ENCODE measurements around the gene TAX1BP1. TPM values are rescaled to one million over a fixed set of nuclear protein-coding genes. Genes with fewer than 3 reads are reported as not detected.

Gene TAX1BP1
- total RNA-seq, 1 experiment from 2014 or later: 95.9 TPM

- no peaks in the 10 kb centered on the region for H3K27me3 Mint-ChIP-seq (ENCODE audit: insufficient read depth, unreplicated experiment)
- H3K4me3 Mint-ChIP-seq (ENCODE audit: unreplicated experiment): no peak overlapping the region
- intact Hi-C loops (cut with micrococcal nuclease): no loop called here
- peaks cover 61% of the 10 kb centered on the region for H3K36me3 Mint-ChIP-seq (ENCODE audit: insufficient read depth, unreplicated experiment)
- peaks cover 20% of the 10 kb centered on the region for H3K4me1 Mint-ChIP-seq (ENCODE audit: insufficient read depth, unreplicated experiment)
- ChIA-PET POLR2A (interaction anchor here (0.6 to 1.5 kb wide), 2 partner anchors 10 to 72 kb away, joined by 3 to 11 read pairs; partner anchors contain the start of gene TAX1BP1), CTCF (interaction anchor here (1.0 kb wide), 1 partner anchor 270 kb away, joined by 3 read pairs; no protein-coding TSS in a partner anchor)
- H3K27ac Mint-ChIP-seq (ENCODE audit: low read depth, unreplicated experiment): no peak overlapping the region
- no TSS peak for BruUV-seq (replicated peaks)
- no peak for TF ChIP-seq CTCF (IDR thresholded peaks at IDR 0.05; ENCODE audit: unreplicated experiment)
- no peak for DNase-seq (ENCODE audit: unreplicated experiment)
- no peaks in the 10 kb centered on the region for H3K9me3 Mint-ChIP-seq (ENCODE audit: unreplicated experiment)
Measured at GRCh38 chr7:27750316-27750715, 10.4 kb downstream of the TAX1BP1 start.

- intact Hi-C loops (cut with micrococcal nuclease): no loop called here
- H3K4me1 Mint-ChIP-seq (ENCODE audit: insufficient read depth, unreplicated experiment): peaks cover 14% of the 10 kb centered on the region
Measured at GRCh38 chr7:27751888-27752660, 12.1 kb downstream of the TAX1BP1 start.

GRCh38 chr7:27753863-27754262, 13.9 kb downstream of the TAX1BP1 start:
- Mint-ChIP-seq H3K4me3 (ENCODE audit: unreplicated experiment) (no peak overlapping the region), H3K27ac (ENCODE audit: low read depth, unreplicated experiment) (no peak overlapping the region), H3K9me3 (ENCODE audit: unreplicated experiment) (no peaks in the 10 kb centered on the region), H3K27me3 (ENCODE audit: insufficient read depth, unreplicated experiment) (no peaks in the 10 kb centered on the region), H3K4me1 (ENCODE audit: insufficient read depth, unreplicated experiment) (peaks cover 6% of the 10 kb centered on the region), H3K36me3 (ENCODE audit: insufficient read depth, unreplicated experiment) (peaks cover 77% of the 10 kb centered on the region)
- no TSS peak for BruUV-seq (replicated peaks)
- POLR2A ChIA-PET: interaction anchor here (0.7 to 1.1 kb wide), 3 partner anchors 13 to 590 kb away, joined by 3 to 7 read pairs (median 3); no protein-coding TSS in a partner anchor
- no peak for DNase-seq (ENCODE audit: unreplicated experiment)
- intact Hi-C loops (cut with micrococcal nuclease): no loop called here
- CTCF ChIA-PET: interaction anchor here (0.6 kb wide), 1 partner anchor 446 kb away, joined by 3 read pairs; no protein-coding TSS in a partner anchor
- no peak for TF ChIP-seq CTCF (IDR thresholded peaks at IDR 0.05; ENCODE audit: unreplicated experiment)

More at GRCh38 chr7:27751888-27752660, 12.1 kb downstream of the TAX1BP1 start:
- peaks cover 72% of the 10 kb centered on the region for H3K36me3 Mint-ChIP-seq (ENCODE audit: insufficient read depth, unreplicated experiment)
- no peak for TF ChIP-seq CTCF (IDR thresholded peaks at IDR 0.05; ENCODE audit: unreplicated experiment)
- H3K27me3 Mint-ChIP-seq (ENCODE audit: insufficient read depth, unreplicated experiment): no peaks in the 10 kb centered on the region
- no peak for DNase-seq (ENCODE audit: unreplicated experiment)
- BruUV-seq (replicated peaks): no TSS peak
- H3K27ac Mint-ChIP-seq (ENCODE audit: low read depth, unreplicated experiment): no peak overlapping the region
- ChIA-PET CTCF (interaction anchor here (1.0 kb wide), 1 partner anchor 11 kb away, joined by 3 read pairs; no protein-coding TSS in a partner anchor), POLR2A (interaction anchor here (1.2 kb wide), 1 partner anchor 13 kb away, joined by 4 read pairs; no protein-coding TSS in a partner anchor)
- H3K4me3 Mint-ChIP-seq (ENCODE audit: unreplicated experiment): no peak overlapping the region
- no peaks in the 10 kb centered on the region for H3K9me3 Mint-ChIP-seq (ENCODE audit: unreplicated experiment)

- ChIA-PET POLR2A (no interaction called here), CTCF (no interaction called here)
- no peak for DNase-seq (ENCODE audit: unreplicated experiment)
- H3K9me3 Mint-ChIP-seq (ENCODE audit: unreplicated experiment): no peaks in the 10 kb centered on the region
- no peaks in the 10 kb centered on the region for H3K27me3 Mint-ChIP-seq (ENCODE audit: insufficient read depth, unreplicated experiment)
- peaks cover 8% of the 10 kb centered on the region for H3K4me1 Mint-ChIP-seq (ENCODE audit: insufficient read depth, unreplicated experiment)
- intact Hi-C loops (cut with micrococcal nuclease): no loop called here
- no peak overlapping the region for H3K27ac Mint-ChIP-seq (ENCODE audit: low read depth, unreplicated experiment)
- no TSS peak for BruUV-seq (replicated peaks)
- peaks cover 74% of the 10 kb centered on the region for H3K36me3 Mint-ChIP-seq (ENCODE audit: insufficient read depth, unreplicated experiment)
- H3K4me3 Mint-ChIP-seq (ENCODE audit: unreplicated experiment): no peak overlapping the region
- TF ChIP-seq CTCF (IDR thresholded peaks at IDR 0.05; ENCODE audit: unreplicated experiment): no peak
Measured at GRCh38 chr7:27756298-27756697, 16.3 kb downstream of the TAX1BP1 start.

All from MCF 10A (cell line).